OCI-LY1 (cell line): ENCODE measurements around the gene FCSK.

ENCODE experiments used
- H2AFZ ChIP-seq: fragments of 200-600 bp; sonication (generic), shearing (Covaris generic); 2 replicates; pipeline ENCODE4 v1.6.0; 2014; ENCODE audit warnings: antibody characterized with exemption, mild to moderate bottlenecking, low read length
- H3F3A ChIP-seq: fragments of 200-600 bp; sonication (generic), shearing (Covaris generic); 2 replicates; pipeline ENCODE4 v1.6.0; 2014; ENCODE audit warnings: mild to moderate bottlenecking, antibody characterized with exemption, low read length, moderate library complexity; ENCODE audit not compliant: insufficient read depth
- H3K27ac ChIP-seq: fragments of 200-600 bp; sonication (generic); 2 replicates; pipeline ENCODE4 v1.5.1; 2014; ENCODE audit warnings: low read length, mixed run types, mild to moderate bottlenecking, low read depth; ENCODE audit not compliant: poor library complexity, severe bottlenecking
- H3K27me3 ChIP-seq: fragments of 200-600 bp; sonication (generic); 2 replicates; pipeline ENCODE4 v1.6.0; 2014; ENCODE audit warnings: antibody characterized with exemption, mild to moderate bottlenecking, low read length, moderate library complexity; ENCODE audit not compliant: insufficient read depth
- H3K36me3 ChIP-seq: fragments of 200-600 bp; sonication (generic); 2 replicates; pipeline ENCODE4 v1.6.1; 2014; ENCODE audit warnings: mild to moderate bottlenecking, antibody characterized with exemption, low read length, moderate library complexity, mixed read lengths; ENCODE audit not compliant: insufficient read depth
- H3K4me1 ChIP-seq: fragments of 200-600 bp; sonication (generic); 2 replicates; pipeline ENCODE4 v1.5.1; 2014; ENCODE audit warnings: mild to moderate bottlenecking, low read length, moderate library complexity; ENCODE audit not compliant: insufficient read depth, severe bottlenecking
- H3K4me2 ChIP-seq: fragments of 200-600 bp; sonication (generic), shearing (Covaris generic); 2 replicates; pipeline ENCODE4 v1.6.1; 2014; ENCODE audit warnings: low read length
- H3K4me3 ChIP-seq: fragments of 200-600 bp; sonication (generic); 2 replicates; pipeline ENCODE4 v1.5.1; 2014; ENCODE audit warnings: low read length, low read depth, mild to moderate bottlenecking, mixed read lengths; ENCODE audit not compliant: poor library complexity, severe bottlenecking
- H3K79me2 ChIP-seq: fragments of 200-600 bp; shearing (Covaris generic); 2 replicates; pipeline ENCODE4 v1.6.1; 2016; ENCODE audit warnings: mixed run types, low read length, mixed read lengths; ENCODE audit not compliant: insufficient read depth
- H3K9ac ChIP-seq: fragments of 200-600 bp; sonication (generic), shearing (Covaris generic); 2 replicates; pipeline ENCODE4 v1.6.1; 2014; ENCODE audit warnings: mild to moderate bottlenecking, low read length, mixed read lengths
- H3K9me2 ChIP-seq: fragments of 200-600 bp; sonication (generic), shearing (Covaris generic); 2 replicates; pipeline ENCODE4 v1.6.1; 2014; ENCODE audit warnings: low read depth, mild to moderate bottlenecking, low read length, mixed read lengths
- H3K9me3 ChIP-seq: fragments of 200-600 bp; shearing (Covaris generic); 2 replicates; pipeline ENCODE4 v1.6.1; 2014; ENCODE audit warnings: low read length, mixed read lengths
- H4K20me1 ChIP-seq: fragments of 200-600 bp; sonication (generic), shearing (Covaris generic); 2 replicates; pipeline ENCODE4 v1.6.0; 2016; ENCODE audit warnings: mild to moderate bottlenecking, low read length; ENCODE audit not compliant: insufficient read depth
- EZH2 ChIP-seq: fragments of 200-600 bp; sonication (generic), shearing (Covaris generic); IDR thresholded peaks from 2 replicates; pipeline ENCODE4 v1.8.0; 2017; ENCODE audit warnings: borderline replicate concordance, mixed run types, mild to moderate bottlenecking, antibody characterized with exemption, low read length, moderate library complexity, mixed read lengths
- TF ChIP-seq, protein P1 (sequence below): fragments of 200-600 bp; sonication (generic), shearing (Covaris generic); IDR thresholded peaks from 2 replicates; pipeline ENCODE4 v1.5.1; 2017; ENCODE audit warnings: mild to moderate bottlenecking, antibody characterized with exemption, low read length, moderate library complexity, mixed read lengths

Gene FCSK

DNA sequence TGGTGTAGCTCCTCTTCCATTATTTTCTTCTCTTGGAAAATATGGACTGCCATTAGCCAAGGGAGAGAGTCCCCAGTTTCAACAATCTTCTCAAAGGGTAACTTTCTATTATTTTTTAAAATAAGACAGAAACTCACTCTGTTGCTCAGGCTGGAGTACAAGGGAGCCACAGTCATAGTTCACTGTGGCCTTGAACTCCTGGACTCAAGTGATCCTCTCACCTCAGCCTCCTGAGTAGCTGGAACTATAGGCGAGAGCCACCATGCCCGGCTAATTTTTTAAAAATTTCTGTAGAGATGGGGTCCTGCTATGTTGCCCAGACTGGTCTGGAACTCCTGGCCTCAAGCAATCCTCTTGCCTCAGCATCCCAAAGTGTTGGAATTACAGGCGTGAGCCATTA, 55.8 kb downstream of the FCSK start:
- no peaks in the 10 kb centered on the region for H4K20me1 ChIP-seq
- no peak overlapping the region for H3K9ac ChIP-seq
- H3K9me3 ChIP-seq: no peaks in the 10 kb centered on the region
- no peak overlapping the region for H2AFZ ChIP-seq
- H3K9me2 ChIP-seq: no peaks in the 10 kb centered on the region
- no peaks in the 10 kb centered on the region for H3K27me3 ChIP-seq
- peaks cover 71% of the 10 kb centered on the region for H3K36me3 ChIP-seq
- no peak for TF ChIP-seq EZH2
- TF ChIP-seq, protein P1, sequence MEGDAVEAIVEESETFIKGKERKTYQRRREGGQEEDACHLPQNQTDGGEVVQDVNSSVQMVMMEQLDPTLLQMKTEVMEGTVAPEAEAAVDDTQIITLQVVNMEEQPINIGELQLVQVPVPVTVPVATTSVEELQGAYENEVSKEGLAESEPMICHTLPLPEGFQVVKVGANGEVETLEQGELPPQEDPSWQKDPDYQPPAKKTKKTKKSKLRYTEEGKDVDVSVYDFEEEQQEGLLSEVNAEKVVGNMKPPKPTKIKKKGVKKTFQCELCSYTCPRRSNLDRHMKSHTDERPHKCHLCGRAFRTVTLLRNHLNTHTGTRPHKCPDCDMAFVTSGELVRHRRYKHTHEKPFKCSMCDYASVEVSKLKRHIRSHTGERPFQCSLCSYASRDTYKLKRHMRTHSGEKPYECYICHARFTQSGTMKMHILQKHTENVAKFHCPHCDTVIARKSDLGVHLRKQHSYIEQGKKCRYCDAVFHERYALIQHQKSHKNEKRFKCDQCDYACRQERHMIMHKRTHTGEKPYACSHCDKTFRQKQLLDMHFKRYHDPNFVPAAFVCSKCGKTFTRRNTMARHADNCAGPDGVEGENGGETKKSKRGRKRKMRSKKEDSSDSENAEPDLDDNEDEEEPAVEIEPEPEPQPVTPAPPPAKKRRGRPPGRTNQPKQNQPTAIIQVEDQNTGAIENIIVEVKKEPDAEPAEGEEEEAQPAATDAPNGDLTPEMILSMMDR: no peak
- no peak overlapping the region for H3K27ac ChIP-seq
- no peaks in the 10 kb centered on the region for H3K79me2 ChIP-seq
- no peak overlapping the region for H3K4me2 ChIP-seq
- H3K4me1 ChIP-seq: peaks cover 11% of the 10 kb centered on the region
- H3K4me3 ChIP-seq: no peak overlapping the region
- H3F3A ChIP-seq: peaks cover 3% of the 10 kb centered on the region; the same call in 1 of the 2 replicates

DNA sequence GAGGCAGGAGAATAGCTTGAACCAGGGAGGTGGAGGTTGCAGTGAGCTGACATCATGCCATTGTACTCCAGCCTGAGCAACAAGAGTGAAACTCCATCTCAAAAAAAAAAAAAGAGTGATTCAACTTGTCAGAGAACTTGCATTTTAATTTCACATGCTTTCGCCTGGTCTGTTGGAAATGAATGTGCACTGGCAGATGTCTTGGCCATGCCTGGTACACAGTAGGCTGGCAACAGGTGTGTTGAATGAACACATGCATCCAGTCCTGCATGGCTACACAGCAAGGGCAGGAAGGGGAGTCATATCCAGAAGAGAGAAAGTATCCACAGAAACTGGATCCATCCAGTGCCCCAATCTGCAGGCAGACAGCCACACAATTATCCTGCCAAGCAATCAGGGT, 57.4 kb downstream of the FCSK start:
- Histone ChIP-seq H3K4me3 (no peak overlapping the region), H3K9me2 (no peaks in the 10 kb centered on the region), H4K20me1 (no peaks in the 10 kb centered on the region), H3K79me2 (no peaks in the 10 kb centered on the region), H3K9me3 (no peaks in the 10 kb centered on the region), H3K9ac (no peak overlapping the region), H3F3A (peaks cover 3% of the 10 kb centered on the region; the same call in 1 of the 2 replicates), H3K27me3 (no peaks in the 10 kb centered on the region), H3K36me3 (peaks cover 81% of the 10 kb centered on the region), H2AFZ (no peak overlapping the region), H3K4me1 (peaks cover 5% of the 10 kb centered on the region), H3K4me2 (no peak overlapping the region), H3K27ac (no peak overlapping the region)
- TF ChIP-seq EZH2: no peak
- TF ChIP-seq, protein P1: no peak

DNA sequence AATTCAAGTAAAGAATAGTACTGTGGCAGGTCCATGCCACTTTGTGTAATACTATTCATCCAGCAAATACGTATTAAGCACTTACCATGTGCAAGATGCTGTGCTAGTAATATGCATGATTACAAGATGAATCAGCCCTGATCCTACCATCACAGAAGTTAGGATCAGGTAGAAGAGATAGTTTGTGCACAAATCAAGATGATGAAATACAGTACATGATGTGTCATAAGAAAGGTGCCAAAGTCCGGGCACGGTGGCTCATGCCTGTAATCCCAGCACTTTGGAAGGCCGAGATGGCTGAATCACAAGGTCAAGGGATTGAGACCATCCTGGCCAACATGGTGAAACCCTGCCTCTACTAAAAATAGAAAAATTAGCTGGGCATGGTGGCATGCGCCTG, 58.1 kb downstream of the FCSK start:
- H3K27ac ChIP-seq: no peak overlapping the region

More for the DNA sequence above, 58.1 kb downstream of the FCSK start:
- Histone ChIP-seq H3K9ac (no peak overlapping the region), H3K4me2 (no peak overlapping the region), H3K4me1 (peaks cover 5% of the 10 kb centered on the region), H3K36me3 (peaks cover 81% of the 10 kb centered on the region), H3K79me2 (no peaks in the 10 kb centered on the region), H3K27me3 (no peaks in the 10 kb centered on the region), H3K9me3 (no peaks in the 10 kb centered on the region), H3K9me2 (no peaks in the 10 kb centered on the region), H3F3A (peaks cover 3% of the 10 kb centered on the region; the same call in 1 of the 2 replicates), H4K20me1 (no peaks in the 10 kb centered on the region), H3K4me3 (no peak overlapping the region), H2AFZ (no peak overlapping the region)
- TF ChIP-seq, protein P1: no peak
- no peak for TF ChIP-seq EZH2
